ENCODE data around the gene PPP6R3. TPM values are rescaled to one million over a fixed set of nuclear protein-coding genes. Genes with fewer than 3 reads are reported as not detected.

The PPP6R3 gene
- polyA plus RNA-seq, 1 of the 3 experiments (the other 2 are of a cell fraction): 28.1 TPM

- H3K4me3 ChIP-seq (ENCODE audit: low read depth in 2 of 2, low read length in 1 of 2): no peak overlapping the region
- no peaks in the 10 kb centered on the region for H3K9me2 ChIP-seq
- H3K4me1 ChIP-seq (ENCODE audit: control insufficient read depth in 1 of 2, insufficient read depth in 2 of 2, low read depth in 1 of 2, low read length in 1 of 2): no peaks in the 10 kb centered on the region; a peak in 2 of 4 replicates
- ChIA-PET CTCF (interaction anchor here (0.8 to 3.1 kb wide), 12 partner anchors 9 to 435 kb away, joined by 3 to 23 read pairs (median 4); no protein-coding TSS in a partner anchor), POLR2A (no interaction called here)
- no peaks in the 10 kb centered on the region for H3K9me3 ChIP-seq
- no peaks in the 10 kb centered on the region for H3K79me2 ChIP-seq (ENCODE audit: insufficient read depth)
- no peak for DNase-seq
- H2AFZ ChIP-seq (ENCODE audit: low read depth): no peak overlapping the region
- H3K36me3 ChIP-seq (replicated peaks in 1 of 2; ENCODE audit: control insufficient read depth in 1 of 2, insufficient read depth in 2 of 2, low read length in 1 of 2): peaks cover 70 to 87% of the 10 kb centered on the region in 2 experiments
- no peaks in the 10 kb centered on the region for H3K27me3 ChIP-seq (ENCODE audit: insufficient read depth)
- H4K20me1 ChIP-seq (ENCODE audit: insufficient read depth): no peaks in the 10 kb centered on the region
- no peak overlapping the region for H3K4me2 ChIP-seq
- WGBS (ENCODE audit: low lambda C conversion rate): 100% methylated on average over 6 of the region's 13 CpGs
- peak overlapping the region in 1 of 2 experiments; percentile 22; a peak in 1 of 4 replicates for H3K27ac ChIP-seq (ENCODE audit: low read depth in 2 of 2, low read length in 1 of 2)
- no peak overlapping the region for H3K9ac ChIP-seq
- TF ChIP-seq NFIC (IDR thresholded peaks at IDR 0.05; ENCODE audit: borderline replicate concordance) (no peak), ZBTB33 (IDR thresholded peaks at IDR 0.05; ENCODE audit: borderline replicate concordance, low read depth) (no peak), CTCF (IDR thresholded peaks at IDR 0.05) (no peak), RFX5 (IDR thresholded peaks at IDR 0.05; ENCODE audit: low read length) (no peak), POLR2AphosphoS5 (IDR thresholded peaks at IDR 0.05; ENCODE audit: low read depth, low read length) (no peak), EZH2phosphoT487 (IDR thresholded peaks at IDR 0.05; ENCODE audit: borderline replicate concordance, low read depth) (no peak), RAD21 (IDR thresholded peaks at IDR 0.05; ENCODE audit: low read length) (no peak), SIN3A (IDR thresholded peaks at IDR 0.05; ENCODE audit: borderline replicate concordance, low read depth, low read length) (no peak), EP300 (IDR thresholded peaks at IDR 0.05; ENCODE audit: borderline replicate concordance in 1 of 2, low read depth in 1 of 2, low read length in 1 of 2) (no peak), ELF1 (IDR thresholded peaks at IDR 0.05) (no peak), JUND (IDR thresholded peaks at IDR 0.05) (no peak), NRF1 (IDR thresholded peaks at IDR 0.05; ENCODE audit: low read depth, low read length) (no peak), CHD2 (IDR thresholded peaks at IDR 0.05; ENCODE audit: low read length, partially characterized antibody) (no peak), RCOR1 (IDR thresholded peaks at IDR 0.05; ENCODE audit: low read length) (no peak), MXI1 (IDR thresholded peaks at IDR 0.05; ENCODE audit: low read depth, low read length) (no peak), TAF1 (IDR thresholded peaks at IDR 0.05; ENCODE audit: borderline replicate concordance, low read depth, low read length) (no peak), TEAD4 (IDR thresholded peaks at IDR 0.05; ENCODE audit: borderline replicate concordance, insufficient read depth) (no peak), USF1 (IDR thresholded peaks at IDR 0.05; ENCODE audit: borderline replicate concordance, low read depth) (no peak), MEF2A (IDR thresholded peaks at IDR 0.05; ENCODE audit: borderline replicate concordance, low read depth) (no peak), FOXJ3 (CRISPR knock-in tag; IDR thresholded peaks at IDR 0.05) (no peak)
- H3F3A ChIP-seq (replicated peaks; ENCODE audit: insufficient read depth): no peaks in the 10 kb centered on the region
Observed at GRCh38 chr11:68609761-68610160, 149.2 kb downstream of the PPP6R3 start.

All from SK-N-SH (cell line).